Activated CD8-positive, alpha-beta memory T cell treated with anti-CD3 and anti-CD28 coated beads, Interleukin-2, amount 50 U/mL, for 48 hours (primary cell): ENCODE data around the gene ANGPT4.
"Not testable (repeated sequence)": the region's sequence is repeated elsewhere in the genome, so short reads cannot be mapped to it uniquely, and the experiment has no call there.

Experiments
- DNase-seq: peaks from one replicate; pipeline ENCODE4 v3.0.0-alpha.2; 2020

ANGPT4 gene

DNA sequence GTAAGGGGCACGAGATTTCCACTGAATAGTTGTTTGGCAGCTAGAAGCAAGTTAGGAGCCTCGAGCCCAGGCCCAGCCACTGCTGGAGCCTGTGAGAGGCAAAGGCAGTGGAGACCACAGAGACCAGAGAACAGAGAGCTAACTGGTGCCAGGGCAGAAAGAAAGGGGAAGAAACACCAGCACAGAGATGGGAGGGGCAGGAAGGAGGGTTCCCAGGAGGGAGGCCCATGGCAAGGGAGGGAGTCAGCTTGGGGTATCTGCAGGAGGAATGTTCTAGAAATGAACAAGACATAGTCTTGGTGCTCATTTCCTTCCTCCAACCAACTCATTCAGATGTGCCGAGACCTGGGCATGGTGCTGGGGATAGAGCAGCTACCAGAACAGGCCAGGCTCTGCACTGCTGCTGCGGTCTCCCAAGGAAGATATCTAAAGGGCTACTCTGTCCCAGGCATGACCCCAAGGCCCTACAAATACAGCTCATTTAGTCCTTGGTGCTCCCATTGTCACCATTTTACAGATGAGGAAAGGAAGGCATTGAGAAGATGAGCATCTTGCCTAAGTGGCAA, 10.7 kb downstream of the ANGPT4 start:
- no peak for DNase-seq

DNA sequence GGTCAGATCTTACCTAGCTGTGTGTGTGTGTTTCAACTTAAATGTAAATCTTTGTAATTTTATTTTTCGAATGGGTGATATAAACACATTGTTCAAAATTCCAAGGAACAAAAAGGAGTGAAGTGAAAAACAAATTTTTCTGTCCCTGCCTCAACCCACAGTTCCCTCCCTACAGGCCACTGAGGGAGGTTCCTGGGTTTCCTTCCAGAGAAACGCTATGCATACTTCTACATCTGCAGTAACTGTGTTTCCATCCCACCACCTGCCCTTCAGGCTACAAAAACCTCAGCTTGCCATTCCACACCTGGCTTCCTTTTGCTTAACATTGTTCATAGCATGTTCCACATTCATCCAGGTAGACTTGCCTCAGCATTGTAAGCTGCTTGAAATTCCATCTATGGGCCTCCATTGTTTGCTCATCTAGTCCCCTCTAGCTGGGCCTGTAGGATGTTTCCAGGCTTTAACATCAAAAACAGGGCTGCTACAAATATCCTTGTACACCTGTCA, 12.0 kb downstream of the ANGPT4 start:
- no peak for DNase-seq

DNA sequence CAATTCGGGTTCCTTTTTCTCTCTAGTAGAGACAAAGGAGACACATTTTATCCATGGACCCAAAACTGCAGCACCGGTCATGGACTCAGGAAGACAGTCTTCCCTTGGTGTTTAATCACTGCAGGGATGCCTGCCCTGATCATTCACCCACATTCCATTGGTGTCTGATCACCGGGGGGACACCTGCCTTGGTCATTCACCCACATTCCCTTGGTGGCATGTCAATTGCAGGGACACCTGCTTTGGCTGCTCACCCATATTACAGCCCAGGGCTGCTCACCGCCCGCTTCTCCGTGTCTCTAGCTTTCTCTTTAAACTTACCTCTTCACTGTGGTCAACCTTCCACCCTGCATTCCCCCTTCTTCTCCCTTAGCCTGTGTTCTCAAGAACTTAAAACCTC, 18.7 kb downstream of the ANGPT4 start:
- not testable (repeated sequence) for DNase-seq

DNA sequence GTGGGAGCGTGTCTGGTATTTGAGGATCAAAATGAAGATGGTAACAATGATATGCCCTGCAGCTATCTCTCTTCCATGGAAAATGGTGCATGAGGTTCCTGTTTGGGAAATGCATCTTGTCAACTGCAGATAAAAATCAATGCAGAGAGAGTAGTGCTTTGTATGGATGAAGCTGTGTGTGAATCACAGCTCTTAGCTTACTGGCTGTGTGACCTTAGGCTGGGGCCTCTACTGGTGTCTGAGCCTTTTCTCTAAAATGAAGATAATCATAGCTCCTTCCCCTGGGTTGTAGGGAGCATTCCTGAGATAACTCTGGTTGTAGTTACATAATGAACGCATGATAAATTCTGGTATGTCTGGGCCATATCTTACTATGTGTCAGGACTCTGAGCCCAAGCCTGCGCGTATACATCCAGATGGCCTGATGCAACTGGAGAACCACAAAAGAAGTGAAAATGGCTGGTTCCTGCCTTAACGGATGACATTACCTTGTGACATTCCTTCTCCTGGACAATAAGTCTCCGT, 19.6 kb downstream of the ANGPT4 start:
- DNase-seq = no peak

DNA sequence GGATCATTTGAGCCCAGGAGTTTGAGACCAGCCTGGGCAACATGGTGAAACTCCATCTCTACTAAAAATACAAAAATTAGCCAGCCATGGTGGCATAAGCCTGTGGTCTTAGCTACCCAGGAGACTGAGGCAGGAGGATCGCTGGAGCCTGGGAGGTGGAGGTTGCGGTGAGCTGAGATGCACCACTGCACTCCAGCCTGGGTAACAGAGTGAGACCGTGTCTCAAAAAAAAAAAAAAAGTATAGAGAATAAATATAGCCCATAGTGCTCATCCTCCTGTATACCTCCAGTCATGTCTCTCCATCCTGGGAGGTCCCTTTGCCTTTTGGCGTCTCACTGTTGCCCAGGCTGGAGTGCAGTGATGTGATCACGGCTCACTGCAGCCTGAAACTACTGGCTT, 23.8 kb downstream of the ANGPT4 start:
- not testable (repeated sequence) for DNase-seq

DNA sequence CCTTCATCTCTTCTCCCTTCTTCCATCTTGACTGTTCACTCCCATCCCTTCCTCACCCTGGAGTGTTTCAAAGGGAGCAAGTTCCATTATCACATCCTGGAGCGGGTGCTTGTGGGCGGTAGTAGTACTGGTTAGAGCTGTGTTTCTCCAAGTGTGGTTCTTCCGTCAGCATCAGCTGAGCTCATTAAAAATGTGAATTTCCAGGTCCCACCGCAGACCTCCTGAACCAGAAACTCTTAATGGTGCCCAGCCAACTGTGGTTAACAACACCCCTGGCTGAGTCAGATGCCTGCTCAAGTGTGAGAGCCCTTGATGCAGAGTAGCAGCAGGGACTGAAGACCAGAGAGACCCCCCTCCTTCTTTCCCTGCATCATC, 24.4 kb downstream of the ANGPT4 start:
- no peak for DNase-seq

DNA sequence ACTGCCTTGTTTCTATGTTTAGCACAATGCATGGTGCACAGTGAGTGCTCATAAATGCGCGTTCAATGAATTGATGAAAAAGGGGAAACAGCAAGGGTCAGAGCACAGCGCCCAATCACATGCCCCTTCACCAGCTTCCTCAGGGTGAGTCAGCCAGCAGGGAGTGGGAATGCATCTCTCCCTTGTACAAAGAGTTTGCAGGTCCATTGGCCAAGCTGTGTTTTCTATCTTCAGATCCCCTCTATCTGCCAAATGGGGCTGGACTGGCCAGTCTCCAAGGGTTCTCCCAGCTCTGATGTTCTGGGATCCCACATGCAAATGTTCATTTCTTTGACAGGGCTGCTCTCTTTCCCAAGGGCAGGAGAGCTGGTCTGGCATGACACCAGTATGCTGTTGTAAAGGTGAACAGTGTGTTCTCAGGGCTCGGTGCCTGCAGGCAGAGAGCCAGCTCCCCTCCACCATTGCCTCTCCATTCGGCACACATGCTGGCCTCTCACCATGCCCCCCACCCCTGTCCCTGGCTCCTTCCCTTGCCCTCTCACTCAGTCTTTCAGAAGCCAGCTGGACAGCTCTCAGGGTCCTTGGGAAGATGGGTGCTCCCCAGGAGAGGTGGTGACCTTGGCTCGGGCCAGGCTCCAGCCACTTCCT, 25.0 kb downstream of the ANGPT4 start:
- DNase-seq = no peak

DNA sequence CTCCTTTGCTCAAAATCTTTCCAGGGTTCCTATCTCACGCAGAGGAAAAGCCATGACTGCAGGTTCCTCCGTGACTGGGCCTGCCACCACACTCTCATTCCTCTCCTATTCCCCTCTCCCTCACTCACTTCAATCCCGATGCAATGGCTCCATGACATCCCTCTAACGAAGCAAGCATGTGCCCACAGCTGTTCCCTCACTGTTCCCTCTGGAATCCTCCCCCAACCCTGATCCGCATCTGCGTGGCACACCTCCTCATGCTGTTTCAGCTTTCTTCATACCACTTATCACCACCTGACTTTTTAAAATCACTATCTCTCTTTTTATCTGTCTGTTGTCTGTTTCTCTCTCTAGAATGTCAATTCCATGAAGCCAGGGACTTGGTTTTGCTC, 25.5 kb downstream of the ANGPT4 start:
- no peak for DNase-seq

DNA sequence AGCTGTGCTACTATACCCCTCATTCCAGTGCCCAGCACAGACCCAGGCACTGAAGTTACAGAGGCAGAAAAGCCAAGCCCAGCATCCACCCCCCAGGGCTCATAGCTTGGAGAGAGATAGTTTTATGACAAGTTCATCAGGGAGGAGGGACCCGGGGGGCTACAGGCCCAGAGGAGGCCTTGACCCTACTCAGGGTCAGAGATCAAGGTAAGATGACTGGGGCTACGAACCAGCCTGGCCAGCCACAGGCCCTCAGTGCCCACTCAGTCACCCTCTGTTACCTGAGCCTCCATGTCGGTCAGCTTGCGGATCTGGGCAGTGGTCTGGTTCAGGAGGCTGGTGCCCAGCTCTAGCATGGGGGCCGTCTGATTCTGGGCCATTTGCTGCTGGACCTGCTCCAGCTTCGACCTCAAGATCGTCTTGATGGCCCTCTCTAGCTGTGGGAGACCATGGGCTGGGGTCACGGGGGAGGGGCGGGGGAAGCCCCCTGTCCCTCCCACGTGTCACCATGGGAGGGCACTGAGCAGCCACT, 26.1 kb downstream of the ANGPT4 start:
- DNase-seq = no peak

DNA sequence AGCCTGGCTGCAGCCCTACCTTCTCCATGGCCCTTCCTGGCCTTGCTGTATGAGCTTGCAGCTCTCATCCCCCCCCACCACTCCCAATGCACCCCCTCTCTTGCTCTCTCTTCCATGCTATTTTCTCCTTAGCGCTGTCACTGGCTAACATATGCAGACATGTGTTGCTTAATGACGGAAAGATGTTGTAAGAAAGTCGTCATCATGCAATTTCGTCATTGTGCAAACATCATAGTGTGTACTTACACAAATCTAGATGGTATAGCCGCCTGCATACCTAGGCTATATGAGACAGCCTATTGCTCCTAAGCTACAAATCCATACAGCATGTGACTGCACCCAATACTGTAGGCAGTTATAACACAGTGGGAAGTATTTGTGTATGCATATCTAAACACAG, 27.0 kb downstream of the ANGPT4 start:
- DNase-seq = no peak

DNA sequence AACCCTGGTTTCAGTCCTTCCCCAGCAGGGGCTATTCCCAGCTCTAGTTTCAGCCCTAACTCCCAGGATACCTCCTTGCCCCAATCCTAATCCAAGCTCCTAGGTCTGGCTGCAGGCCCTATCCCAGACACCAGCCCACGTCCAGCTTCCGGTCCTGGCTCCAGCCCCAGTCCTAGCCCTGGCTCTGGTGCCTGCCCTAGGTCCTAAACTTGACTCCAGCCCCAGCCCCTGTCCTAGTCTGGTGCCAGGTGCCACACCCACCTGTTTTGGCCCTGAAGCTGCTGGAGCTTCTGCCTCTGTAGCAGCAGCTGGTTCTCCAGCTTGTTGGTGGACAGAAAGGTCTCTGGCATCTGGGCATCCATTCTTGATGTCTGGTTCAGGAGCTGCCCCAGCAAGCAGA, 28.1 kb downstream of the ANGPT4 start:
- no peak for DNase-seq

DNA sequence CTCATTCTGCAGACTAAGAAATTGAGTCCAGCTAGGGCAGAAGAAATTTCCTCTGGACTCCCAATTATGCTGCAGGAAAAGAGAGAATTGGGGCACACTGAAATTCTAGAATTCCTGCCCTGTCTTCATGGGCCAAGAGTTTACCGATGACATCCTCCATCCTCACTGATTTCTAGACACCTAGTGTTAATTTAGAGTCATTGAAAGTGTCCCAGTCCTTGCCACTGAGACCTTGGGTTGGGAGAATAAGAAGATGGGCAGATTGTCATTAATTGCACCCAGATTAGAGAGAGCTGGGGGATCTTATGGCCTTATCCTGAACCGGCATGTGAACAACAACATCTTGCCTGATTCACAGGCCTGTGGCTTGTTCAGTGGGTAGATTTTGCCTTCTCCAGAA, 29.0 kb downstream of the ANGPT4 start:
- DNase-seq = no peak

DNA sequence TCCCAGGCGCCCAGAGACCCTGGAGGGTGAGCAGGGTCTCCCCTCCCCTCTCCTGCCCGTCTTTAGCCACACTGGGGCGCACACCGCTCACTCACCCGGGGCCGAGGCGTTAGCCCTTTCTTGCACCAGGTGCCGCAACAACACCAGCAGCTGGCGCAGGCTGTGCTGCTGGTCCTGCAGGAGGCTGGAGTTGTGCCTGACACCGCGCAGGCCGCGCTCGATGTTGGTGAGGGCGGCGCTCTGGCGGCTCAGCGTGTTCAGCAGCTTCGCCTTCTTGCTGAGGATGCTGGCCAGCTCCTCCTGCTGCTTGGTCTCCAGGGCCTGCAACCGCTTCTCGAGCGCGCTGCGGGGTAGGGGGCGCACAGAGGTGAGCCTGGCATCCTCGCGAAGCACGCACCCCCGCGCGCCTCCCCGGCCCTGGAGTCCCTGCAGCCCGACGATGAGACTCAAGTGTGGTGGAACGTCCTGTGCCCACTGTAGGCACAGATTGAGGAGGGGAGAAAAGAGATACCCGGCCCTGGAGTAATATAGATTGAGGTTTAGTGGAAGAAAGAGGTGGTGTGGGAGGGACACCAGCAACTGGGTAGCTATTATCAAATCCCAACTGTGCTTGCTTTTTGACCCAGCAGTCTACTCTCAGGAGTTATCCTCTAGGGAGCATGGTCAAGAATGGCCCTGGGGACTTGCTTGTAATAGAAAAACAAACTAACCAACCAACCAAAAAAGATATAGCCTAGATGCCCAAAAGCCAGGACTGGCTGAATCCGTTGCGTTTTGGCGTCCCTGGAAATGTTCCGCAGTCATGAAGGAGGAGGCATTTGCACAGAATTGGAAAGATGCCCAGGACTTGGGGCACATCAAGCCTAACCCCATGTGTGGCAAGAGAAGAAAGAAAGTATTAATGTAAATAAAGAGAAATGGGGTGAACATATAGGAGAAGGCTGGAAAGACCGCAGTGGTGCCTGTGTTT, 30.9 kb downstream of the ANGPT4 start:
- DNase-seq = no peak

DNA sequence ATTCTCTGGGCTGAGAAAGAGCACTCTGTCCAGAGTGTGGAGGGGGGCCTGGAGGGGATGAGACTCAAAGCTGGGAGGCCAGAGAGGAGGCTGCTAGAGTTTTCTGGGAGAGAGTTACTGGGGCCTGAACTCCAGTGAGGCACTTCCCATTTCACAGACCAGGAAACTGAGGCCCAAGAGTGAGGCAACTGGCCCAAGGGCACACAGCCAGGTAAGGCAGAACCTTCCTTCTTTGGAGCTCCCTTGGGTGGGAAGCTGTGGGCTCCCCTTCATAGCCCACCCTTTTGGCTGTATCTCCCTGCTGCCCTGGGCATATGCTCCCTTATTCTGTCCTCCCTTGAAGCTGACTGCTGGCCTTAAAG, 34.4 kb downstream of the ANGPT4 start:
- no peak for DNase-seq

DNA sequence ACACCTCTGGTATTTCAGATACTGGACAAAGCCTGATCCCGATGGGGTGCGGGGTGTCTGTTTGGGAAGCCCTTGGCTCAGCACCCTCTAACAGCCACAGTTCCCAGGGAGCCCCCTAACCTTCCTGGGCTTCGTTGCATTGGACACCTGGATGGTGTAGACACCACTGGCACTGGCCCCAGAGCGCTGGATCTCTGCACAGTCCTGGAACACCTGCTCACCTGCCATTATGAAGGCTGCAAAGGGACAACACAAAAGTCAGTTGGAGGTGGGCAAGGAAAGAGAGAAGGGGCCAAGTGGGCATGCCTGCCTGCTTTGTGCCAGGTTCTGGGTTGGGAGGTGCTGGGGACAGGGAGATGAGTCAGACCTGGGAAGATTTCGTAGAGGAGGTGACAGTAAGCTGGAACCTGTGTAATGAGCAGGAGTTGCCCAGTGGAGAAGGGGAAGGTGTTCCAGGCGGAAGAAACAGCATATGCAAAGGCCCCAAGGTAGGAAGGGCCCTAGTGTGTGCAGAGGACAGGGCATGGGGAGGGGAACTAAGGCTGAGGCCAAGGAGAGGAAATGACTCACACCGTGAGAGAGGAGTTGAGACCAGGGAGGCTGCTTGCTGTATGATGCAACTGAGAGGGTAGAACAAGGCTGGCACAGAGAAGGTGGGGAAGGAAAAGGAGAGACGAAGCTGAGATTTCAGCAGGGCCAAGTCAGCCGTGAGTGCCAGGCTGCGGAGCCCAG, 34.9 kb downstream of the ANGPT4 start:
- no peak for DNase-seq

DNA sequence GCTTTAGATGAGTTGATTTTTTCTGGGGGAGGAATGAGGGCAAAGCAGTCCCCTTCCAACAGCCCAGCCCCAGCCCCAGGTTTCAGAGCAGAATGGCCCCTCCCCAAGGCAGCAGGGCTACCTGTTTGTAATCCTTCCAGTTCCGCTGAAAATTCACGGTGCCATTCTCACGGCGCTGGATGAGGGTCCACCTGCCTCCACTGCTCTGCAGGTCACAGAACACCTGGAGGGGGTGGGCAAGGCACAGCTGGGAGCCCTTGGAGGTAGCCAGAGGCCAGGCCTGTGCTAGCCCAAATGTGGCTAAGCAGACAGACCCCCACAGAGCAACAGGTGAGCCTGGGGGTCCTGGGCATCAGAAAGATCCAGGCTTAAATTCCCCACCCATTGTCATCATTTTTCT, 36.5 kb downstream of the ANGPT4 start:
- DNase-seq = no peak

DNA sequence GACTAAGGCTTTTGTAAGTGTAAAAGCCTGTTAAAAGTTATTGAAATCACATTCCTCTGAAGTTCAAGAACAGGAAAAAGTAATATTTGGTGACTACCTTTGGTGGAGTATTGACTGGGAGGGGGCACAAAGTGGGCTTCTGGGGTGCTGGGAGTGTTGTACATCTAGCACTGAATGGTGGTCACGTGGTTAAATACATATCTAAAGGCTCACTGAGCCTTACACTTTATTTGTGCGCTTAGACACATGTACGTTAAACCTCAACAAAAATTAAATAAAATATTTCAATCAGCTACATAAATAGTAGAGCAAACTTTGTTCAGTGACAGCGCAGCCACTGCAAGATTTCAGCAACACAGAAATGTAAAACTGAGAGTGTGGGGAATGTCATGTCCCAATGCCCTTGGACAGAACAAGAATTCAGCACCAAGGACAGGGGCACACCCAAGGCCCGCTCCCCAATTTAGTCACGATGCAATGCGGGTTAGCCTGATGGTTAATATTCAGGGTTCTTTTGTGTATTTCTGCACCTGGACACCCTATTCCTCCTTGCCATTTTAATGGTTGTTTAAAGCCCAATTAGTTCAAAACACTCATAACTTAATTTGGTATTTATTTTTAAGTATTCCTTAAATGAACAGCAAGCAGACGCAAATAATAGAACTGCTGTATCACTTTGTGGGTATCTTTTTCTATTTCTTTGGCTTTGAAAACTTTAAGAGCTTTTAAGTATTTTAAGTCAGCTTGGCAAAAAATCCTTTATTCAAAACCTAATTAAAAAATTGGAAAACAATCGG, 37.4 kb downstream of the ANGPT4 start:
- no peak for DNase-seq

DNA sequence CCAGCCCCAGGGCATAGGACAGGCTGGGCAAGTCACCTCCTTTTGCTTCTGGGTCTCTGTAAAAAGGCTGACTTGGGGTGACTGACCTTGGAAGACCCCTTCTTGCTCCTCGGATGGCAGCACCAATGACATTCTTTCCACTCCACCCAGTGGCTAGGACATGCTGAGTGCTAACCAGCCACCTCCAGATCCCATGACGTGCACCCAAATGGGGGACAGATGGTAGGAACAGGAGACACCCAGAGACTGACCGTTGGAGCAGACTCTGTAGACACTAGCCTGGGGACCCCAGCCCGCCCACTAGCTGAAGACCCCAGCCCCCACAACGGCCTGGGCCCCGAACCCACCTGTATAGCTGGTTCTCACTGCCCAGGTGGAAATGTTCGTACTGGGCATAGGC, 38.3 kb downstream of the ANGPT4 start:
- DNase-seq = no peak

DNA sequence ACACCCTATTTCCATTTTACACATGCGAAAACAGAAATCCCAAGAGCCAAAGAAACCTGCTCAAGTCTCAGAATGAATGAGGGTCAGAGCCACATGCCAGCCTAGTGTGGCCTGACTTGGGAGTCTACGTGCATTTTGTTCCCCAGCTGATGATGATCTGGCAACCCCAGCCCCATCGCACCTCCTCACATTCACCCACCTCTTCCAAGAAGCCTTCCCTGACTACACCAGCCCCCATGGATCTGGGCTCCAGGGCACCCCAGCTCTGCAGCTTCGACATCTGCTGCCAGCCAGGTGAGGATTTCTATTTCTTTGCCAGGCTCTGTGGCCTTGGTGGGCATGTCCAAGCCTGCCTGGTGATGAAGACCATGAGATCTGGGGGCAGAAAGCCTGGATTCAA, 41.0 kb downstream of the ANGPT4 start:
- no peak for DNase-seq

DNA sequence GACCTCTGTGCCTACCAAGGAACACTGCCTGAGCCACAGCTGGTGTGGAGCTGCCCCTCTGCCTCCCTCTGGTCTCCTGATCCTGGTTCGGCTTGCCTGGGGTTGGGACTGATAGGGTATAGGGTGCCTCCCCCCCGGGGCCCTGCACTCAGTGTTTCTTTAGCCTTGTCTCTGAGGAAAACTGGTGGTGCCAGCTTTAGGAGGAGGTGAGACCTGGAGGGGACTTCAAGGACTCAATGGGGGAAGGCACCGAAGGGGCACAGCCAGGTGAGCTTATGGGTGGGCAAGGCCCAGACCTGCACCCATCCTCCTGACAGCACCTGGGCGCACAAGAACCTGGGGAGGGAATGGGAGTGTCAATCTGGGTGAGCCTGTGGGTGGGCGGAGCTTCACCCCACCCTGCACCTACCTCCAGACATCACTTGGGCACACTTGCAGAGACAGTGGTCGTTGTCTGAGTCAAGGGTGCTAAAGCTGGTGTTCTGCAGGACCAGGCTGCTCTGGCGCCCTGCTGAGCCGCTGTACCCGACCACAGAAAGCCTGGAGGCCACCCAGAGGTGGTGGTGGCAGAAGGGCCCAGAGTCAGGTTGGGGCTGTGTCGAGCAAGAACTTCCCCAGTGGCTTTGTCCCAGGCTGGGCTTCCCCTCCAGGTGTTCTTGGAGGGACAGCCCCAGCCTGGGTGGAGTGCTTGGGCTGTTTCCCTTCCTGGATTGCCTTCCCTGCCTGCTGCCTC, 42.1 kb downstream of the ANGPT4 start:
- DNase-seq = no peak

DNA sequence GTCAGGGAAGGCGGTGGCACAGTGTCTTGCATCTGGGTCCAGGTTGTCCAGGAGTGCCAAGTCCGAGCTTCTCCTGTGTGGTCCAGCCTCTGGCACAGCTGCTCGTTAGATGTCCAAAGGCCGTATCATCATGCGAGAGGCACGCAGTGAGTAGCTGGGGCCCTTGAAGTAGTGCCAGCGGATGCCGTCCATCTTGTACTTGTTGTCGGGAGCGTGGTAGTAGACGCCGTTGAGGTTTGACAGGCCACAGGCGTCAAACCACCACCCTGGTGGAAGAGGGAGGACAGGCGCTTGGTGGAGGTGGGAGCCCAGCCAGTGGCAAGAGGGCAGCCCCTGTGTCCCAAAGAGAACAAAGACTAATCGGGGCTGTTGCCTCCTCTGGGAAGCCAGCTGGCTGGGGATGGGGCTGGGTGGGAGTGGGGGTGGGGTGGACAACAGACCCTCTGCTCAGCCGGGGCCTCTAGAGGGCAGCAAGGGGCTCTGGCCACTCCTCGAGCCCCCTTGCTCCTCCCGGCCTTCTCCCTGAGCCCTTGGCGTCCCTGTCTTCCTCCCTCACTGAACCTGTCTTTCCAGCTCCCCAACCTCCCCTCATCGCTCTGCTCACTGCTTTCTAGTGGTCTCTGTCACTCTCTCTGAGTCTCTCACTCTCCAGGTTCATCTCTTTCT, 43.1 kb downstream of the ANGPT4 start:
- DNase-seq = no peak
